K562 (cell line): ENCODE data around the gene GALNT18.

Experiments used
- EP300 ChIP-seq: IDR thresholded peaks from 2 replicates; pipeline ENCODE4 v1.6.1; 2012; ENCODE audit warnings: low read length, improper control_type of control experiment
- FOXK1 ChIP-seq: sonication (generic); formaldehyde crosslinking; IDR thresholded peaks from 2 replicates; pipeline ENCODE4 v1.8.0; 2022; ENCODE audit warnings: missing genetic modification reagents, mild to moderate bottlenecking, borderline replicate concordance
- PATZ1 ChIP-seq: fragments of 250-450 bp; sonication (Bioruptor Pico); IDR thresholded peaks from 2 replicates; pipeline ENCODE4 v1.5.0; 2020; ENCODE audit warnings: mild to moderate bottlenecking, borderline replicate concordance
- POLR2A ChIP-seq: fragments of 450-650 bp; conservative IDR thresholded peaks from 2 replicates; pipeline ENCODE4 v1.6.1; 2016
- RHOXF2B ChIP-seq: fragments of 250-450 bp; sonication (Bioruptor Pico); conservative IDR thresholded peaks from 2 replicates; pipeline ENCODE4 v1.5.1; 2021
- SREBF2 ChIP-seq: sonication (generic); formaldehyde crosslinking; IDR thresholded peaks from 2 replicates; pipeline ENCODE4 v1.4.0; 2020; ENCODE audit warnings: mild to moderate bottlenecking, missing genetic modification reagents
- TCF7L2 ChIP-seq: fragments of 150-350 bp; IDR thresholded peaks from 2 replicates; pipeline ENCODE4 v1.6.1; 2016; ENCODE audit warnings: low read depth, mild to moderate bottlenecking, low read length, moderate library complexity
- ZZZ3 ChIP-seq: fragments of 450-650 bp; IDR thresholded peaks from 2 replicates; pipeline ENCODE4 v1.6.1; 2016; ENCODE audit warnings: antibody characterized with exemption, mild to moderate bottlenecking, moderate library complexity
- TF ChIP-seq, protein P1 (sequence below): fragments of 200-800 bp; sonication (Bioruptor generic); IDR thresholded peaks from 2 replicates; pipeline ENCODE4 v1.6.1; 2016; ENCODE audit warnings: missing genetic modification characterization, missing compliant biosample characterization
- TF ChIP-seq, protein P2 (sequence below): fragments of 250-450 bp; sonication (Bioruptor Pico); IDR thresholded peaks from 2 replicates; pipeline ENCODE4 v1.5.0; 2021; ENCODE audit warnings: mild to moderate bottlenecking, moderate library complexity
- TF ChIP-seq, protein P3 (sequence below): fragments of 200-400 bp; formaldehyde crosslinking; IDR thresholded peaks from 2 replicates; pipeline ENCODE4 v1.6.1; 2017; ENCODE audit warnings: mild to moderate bottlenecking, low read depth, low read length, moderate library complexity

- TF ChIP-seq, protein P1, sequence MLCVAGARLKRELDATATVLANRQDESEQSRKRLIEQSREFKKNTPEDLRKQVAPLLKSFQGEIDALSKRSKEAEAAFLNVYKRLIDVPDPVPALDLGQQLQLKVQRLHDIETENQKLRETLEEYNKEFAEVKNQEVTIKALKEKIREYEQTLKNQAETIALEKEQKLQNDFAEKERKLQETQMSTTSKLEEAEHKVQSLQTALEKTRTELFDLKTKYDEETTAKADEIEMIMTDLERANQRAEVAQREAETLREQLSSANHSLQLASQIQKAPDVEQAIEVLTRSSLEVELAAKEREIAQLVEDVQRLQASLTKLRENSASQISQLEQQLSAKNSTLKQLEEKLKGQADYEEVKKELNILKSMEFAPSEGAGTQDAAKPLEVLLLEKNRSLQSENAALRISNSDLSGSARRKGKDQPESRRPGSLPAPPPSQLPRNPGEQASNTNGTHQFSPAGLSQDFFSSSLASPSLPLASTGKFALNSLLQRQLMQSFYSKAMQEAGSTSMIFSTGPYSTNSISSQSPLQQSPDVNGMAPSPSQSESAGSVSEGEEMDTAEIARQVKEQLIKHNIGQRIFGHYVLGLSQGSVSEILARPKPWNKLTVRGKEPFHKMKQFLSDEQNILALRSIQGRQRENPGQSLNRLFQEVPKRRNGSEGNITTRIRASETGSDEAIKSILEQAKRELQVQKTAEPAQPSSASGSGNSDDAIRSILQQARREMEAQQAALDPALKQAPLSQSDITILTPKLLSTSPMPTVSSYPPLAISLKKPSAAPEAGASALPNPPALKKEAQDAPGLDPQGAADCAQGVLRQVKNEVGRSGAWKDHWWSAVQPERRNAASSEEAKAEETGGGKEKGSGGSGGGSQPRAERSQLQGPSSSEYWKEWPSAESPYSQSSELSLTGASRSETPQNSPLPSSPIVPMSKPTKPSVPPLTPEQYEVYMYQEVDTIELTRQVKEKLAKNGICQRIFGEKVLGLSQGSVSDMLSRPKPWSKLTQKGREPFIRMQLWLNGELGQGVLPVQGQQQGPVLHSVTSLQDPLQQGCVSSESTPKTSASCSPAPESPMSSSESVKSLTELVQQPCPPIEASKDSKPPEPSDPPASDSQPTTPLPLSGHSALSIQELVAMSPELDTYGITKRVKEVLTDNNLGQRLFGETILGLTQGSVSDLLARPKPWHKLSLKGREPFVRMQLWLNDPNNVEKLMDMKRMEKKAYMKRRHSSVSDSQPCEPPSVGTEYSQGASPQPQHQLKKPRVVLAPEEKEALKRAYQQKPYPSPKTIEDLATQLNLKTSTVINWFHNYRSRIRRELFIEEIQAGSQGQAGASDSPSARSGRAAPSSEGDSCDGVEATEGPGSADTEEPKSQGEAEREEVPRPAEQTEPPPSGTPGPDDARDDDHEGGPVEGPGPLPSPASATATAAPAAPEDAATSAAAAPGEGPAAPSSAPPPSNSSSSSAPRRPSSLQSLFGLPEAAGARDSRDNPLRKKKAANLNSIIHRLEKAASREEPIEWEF (CRISPR knock-in tag) = no peak
- TF ChIP-seq RHOXF2B (CRISPR knock-in tag) (no peak), EP300 (no peak), PATZ1 (CRISPR knock-in tag) (no peak), TCF7L2 (no peak), POLR2A (no peak), ZZZ3 (no peak), SREBF2 (CRISPR knock-in tag) (no peak), FOXK1 (CRISPR knock-in tag) (no peak)
- TF ChIP-seq, protein P2, sequence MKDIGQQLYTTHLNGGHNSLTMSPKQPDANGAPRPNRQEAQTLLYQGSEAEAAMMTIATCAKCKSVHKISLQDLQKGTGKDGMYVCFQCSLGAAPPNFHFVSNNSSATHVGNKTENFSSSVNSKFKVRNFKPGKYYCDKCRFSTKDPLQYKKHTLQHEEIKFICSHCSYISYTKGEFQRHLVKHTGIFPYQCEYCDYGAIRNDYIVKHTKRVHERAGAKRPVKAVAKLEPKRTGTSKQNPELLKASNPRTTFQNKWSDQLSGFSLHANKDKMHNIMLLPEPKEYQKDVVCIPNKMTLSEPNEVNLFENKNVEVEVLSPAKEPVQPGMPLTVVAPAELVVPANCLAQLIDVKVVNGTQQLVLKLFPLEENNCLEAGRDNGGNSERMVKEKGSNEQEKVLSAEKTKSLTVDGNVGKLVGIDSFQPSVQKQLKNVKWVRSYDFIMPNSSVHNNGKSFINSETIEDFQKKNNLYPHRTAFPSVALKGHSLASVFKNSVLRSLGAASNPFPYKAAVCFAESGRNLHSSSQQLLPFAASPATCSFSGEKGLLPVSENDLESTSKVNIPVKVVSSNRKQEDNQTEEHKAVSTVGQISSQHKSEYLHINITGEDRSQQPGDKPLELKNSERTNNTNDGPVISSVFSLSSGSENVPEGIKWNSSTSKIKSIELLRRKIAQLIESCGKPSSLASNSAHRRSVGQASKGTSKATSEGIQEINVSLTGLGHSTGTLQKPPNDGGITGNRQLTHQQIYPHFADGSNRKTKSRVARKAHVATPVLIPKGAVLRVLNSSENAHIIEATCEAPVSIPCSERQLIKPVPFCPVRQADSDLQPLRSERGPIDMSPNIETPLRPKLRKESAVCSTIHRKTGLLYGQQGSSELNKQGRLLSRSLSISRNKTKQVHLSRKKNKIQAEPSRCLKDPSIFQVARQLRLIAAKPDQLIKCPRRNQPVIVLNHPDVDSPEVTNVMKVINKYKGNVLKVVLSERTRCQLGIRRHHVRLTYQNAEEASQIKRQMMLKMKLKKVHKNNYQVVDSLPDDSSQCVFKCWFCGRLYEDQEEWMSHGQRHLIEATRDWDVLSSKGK = no peak
- TF ChIP-seq, protein P3, sequence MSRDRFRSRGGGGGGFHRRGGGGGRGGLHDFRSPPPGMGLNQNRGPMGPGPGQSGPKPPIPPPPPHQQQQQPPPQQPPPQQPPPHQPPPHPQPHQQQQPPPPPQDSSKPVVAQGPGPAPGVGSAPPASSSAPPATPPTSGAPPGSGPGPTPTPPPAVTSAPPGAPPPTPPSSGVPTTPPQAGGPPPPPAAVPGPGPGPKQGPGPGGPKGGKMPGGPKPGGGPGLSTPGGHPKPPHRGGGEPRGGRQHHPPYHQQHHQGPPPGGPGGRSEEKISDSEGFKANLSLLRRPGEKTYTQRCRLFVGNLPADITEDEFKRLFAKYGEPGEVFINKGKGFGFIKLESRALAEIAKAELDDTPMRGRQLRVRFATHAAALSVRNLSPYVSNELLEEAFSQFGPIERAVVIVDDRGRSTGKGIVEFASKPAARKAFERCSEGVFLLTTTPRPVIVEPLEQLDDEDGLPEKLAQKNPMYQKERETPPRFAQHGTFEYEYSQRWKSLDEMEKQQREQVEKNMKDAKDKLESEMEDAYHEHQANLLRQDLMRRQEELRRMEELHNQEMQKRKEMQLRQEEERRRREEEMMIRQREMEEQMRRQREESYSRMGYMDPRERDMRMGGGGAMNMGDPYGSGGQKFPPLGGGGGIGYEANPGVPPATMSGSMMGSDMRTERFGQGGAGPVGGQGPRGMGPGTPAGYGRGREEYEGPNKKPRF = no peak
Measured at GRCh38 chr11:11545285-11546275, 76.2 kb downstream of the GALNT18 start.
